GM18520 (cell line): ENCODE measurements around the gene KDM3B.
A peak's percentile ranks its signal among the peaks of the same experiment; 100 is the strongest.
"Not testable (repeated sequence)": the region's sequence is repeated elsewhere in the genome, so short reads cannot be mapped to it uniquely, and the experiment has no call there.

Experiments
- ATAC-seq: cut with Tn5 transposase; IDR thresholded peaks from one replicate; pipeline ENCODE4 v1.9.1; 2021; ENCODE audit not compliant: unreplicated experiment

KDM3B gene

GRCh38 chr5:138350563-138350890 lies 2.0 kb upstream of the KDM3B start:
- no peak for ATAC-seq

GRCh38 chr5:138351056-138351455 lies 1.4 kb upstream of the KDM3B start:
- no peak for ATAC-seq

GRCh38 chr5:138351517-138351916 lies 968 bp upstream of the KDM3B start:
- ATAC-seq: no peak

- peak; percentile 19 for ATAC-seq
Observed at GRCh38 chr5:138352722-138353559, 456 bp downstream of the KDM3B start.

GRCh38 chr5:138353560-138354080 lies 1.1 kb downstream of the KDM3B start:
- ATAC-seq: no peak

GRCh38 chr5:138354387-138354786 lies 1.9 kb downstream of the KDM3B start:
- ATAC-seq: no peak

- peak; percentile 49 for ATAC-seq
Observed at GRCh38 chr5:138354926-138355378, 2.5 kb downstream of the KDM3B start.

- no peak for ATAC-seq
Observed at GRCh38 chr5:138359621-138360020, 7.1 kb downstream of the KDM3B start.

- ATAC-seq: no peak
Observed at GRCh38 chr5:138360941-138361452, 8.5 kb downstream of the KDM3B start.

- no peak for ATAC-seq
Observed at GRCh38 chr5:138364576-138364975, 12.1 kb downstream of the KDM3B start.

- ATAC-seq: no peak
Observed at GRCh38 chr5:138366632-138367382, 14.3 kb downstream of the KDM3B start.

- no peak for ATAC-seq
Observed at GRCh38 chr5:138369261-138369660, 16.8 kb downstream of the KDM3B start.

- no peak for ATAC-seq
Observed at GRCh38 chr5:138369706-138370105, 17.2 kb downstream of the KDM3B start.

GRCh38 chr5:138370537-138370936 lies 18.1 kb downstream of the KDM3B start:
- ATAC-seq: no peak

GRCh38 chr5:138371454-138371853 lies 19.0 kb downstream of the KDM3B start:
- ATAC-seq: no peak

- no peak for ATAC-seq
Observed at GRCh38 chr5:138372225-138372624, 19.7 kb downstream of the KDM3B start.

- no peak for ATAC-seq
Observed at GRCh38 chr5:138372653-138373052, 20.2 kb downstream of the KDM3B start.

- ATAC-seq: no peak
Observed at GRCh38 chr5:138382347-138382746, 29.9 kb downstream of the KDM3B start.

- ATAC-seq: no peak
Observed at GRCh38 chr5:138385660-138386059, 33.2 kb downstream of the KDM3B start.

GRCh38 chr5:138386290-138386689 lies 33.8 kb downstream of the KDM3B start:
- ATAC-seq: no peak

- ATAC-seq: no peak
Observed at GRCh38 chr5:138389332-138389731, 36.8 kb downstream of the KDM3B start.

- ATAC-seq: not testable (repeated sequence)
Observed at GRCh38 chr5:138389911-138390310, 37.4 kb downstream of the KDM3B start.
